ENCODE data around the gene TMTC2. TPM values are rescaled to one million over a fixed set of nuclear protein-coding genes. Genes with fewer than 3 reads are reported as not detected.

TMTC2 gene
- total RNA-seq, 1 donor from 2014 or later: 25.5 TPM

- no peak overlapping the region for H3K9ac ChIP-seq
- peak overlapping the region; percentile 87 for H3K27ac ChIP-seq
- DNase-seq (ENCODE audit: low spot score): peak; percentile 9
- H3K9me3 Mint-ChIP-seq: no peaks in the 10 kb centered on the region
- H4K20me1 ChIP-seq (ENCODE audit: low read depth): peaks cover 12% of the 10 kb centered on the region
- no peaks in the 10 kb centered on the region for H3K27me3 ChIP-seq
- H3K36me3 ChIP-seq: peaks cover 2% of the 10 kb centered on the region
- H3F3A ChIP-seq (ENCODE audit: low read depth): peaks cover 31% of the 10 kb centered on the region
- no peak overlapping the region for H2AFZ ChIP-seq (replicated peaks)
- TF ChIP-seq CTCF (IDR thresholded peaks at IDR 0.05) (no peak), EZH2 (IDR thresholded peaks at IDR 0.05) (no peak), EZH2phosphoT487 (IDR thresholded peaks at IDR 0.05) (no peak)
- peaks cover 7% of the 10 kb centered on the region for H3K79me2 ChIP-seq (ENCODE audit: low read depth)
- H3K4me3 Mint-ChIP-seq: peak overlapping the region; percentile 41
- H3K4me1 Mint-ChIP-seq: peaks cover 24% of the 10 kb centered on the region
- peak overlapping the region; percentile 87 for H3K27ac Mint-ChIP-seq
- H3K4me2 ChIP-seq: peak overlapping the region; percentile 64
- no peaks in the 10 kb centered on the region for H3K9me3 ChIP-seq (ENCODE audit: low read depth)
- H3K4me1 ChIP-seq: peaks cover 26% of the 10 kb centered on the region
- peak overlapping the region; percentile 21 for H3K4me3 ChIP-seq
- H3K27me3 Mint-ChIP-seq (ENCODE audit: insufficient read depth, low read depth): peaks cover 4% of the 10 kb centered on the region
- H3K36me3 Mint-ChIP-seq: peaks cover 15% of the 10 kb centered on the region
Measured at GRCh38 chr12:82857911-82858533, 171.3 kb downstream of the TMTC2 start.

DNA sequence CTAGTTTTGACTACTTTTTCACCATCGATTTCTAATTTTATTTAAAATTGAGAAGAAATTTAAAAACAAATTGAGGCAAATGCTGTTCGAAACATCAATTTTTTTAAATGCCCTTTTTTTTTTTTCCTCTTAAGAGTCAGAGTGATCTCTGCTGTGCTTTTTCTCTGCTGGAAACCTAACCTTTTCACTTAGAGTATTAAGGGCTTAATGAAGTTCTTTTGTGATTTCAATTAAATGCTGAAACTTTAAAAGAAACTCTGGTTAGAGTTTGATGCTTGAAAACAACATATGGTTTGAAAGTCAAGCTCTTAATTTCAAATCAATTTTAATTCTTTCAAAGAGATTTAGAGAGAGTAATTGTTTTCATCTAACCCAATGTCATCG is 171.8 kb downstream of the TMTC2 start:
- H4K20me1 ChIP-seq (ENCODE audit: low read depth): peaks cover 12% of the 10 kb centered on the region
- H3K27me3 ChIP-seq: no peaks in the 10 kb centered on the region
- peaks cover 5% of the 10 kb centered on the region for H3K27me3 Mint-ChIP-seq (ENCODE audit: insufficient read depth, low read depth)
- H3K27ac Mint-ChIP-seq: peak overlapping the region; percentile 87
- H3K4me1 Mint-ChIP-seq: peaks cover 24% of the 10 kb centered on the region
- DNase-seq (ENCODE audit: low spot score): peak; percentile 28
- H3K27ac ChIP-seq: peak overlapping the region; percentile 87
- H3K9me3 ChIP-seq (ENCODE audit: low read depth): no peaks in the 10 kb centered on the region
- H3K36me3 Mint-ChIP-seq: peaks cover 15% of the 10 kb centered on the region
- H3K9ac ChIP-seq: no peak overlapping the region
- TF ChIP-seq EZH2phosphoT487 (IDR thresholded peaks at IDR 0.05): no peak
- no peak for TF ChIP-seq CTCF (IDR thresholded peaks at IDR 0.05)
- TF ChIP-seq EZH2 (IDR thresholded peaks at IDR 0.05): no peak
- H3K4me3 Mint-ChIP-seq: no peak overlapping the region
- H3K79me2 ChIP-seq (ENCODE audit: low read depth): peaks cover 7% of the 10 kb centered on the region
- peaks cover 26% of the 10 kb centered on the region for H3K4me1 ChIP-seq
- peak overlapping the region; percentile 64 for H3K4me2 ChIP-seq
- H3K9me3 Mint-ChIP-seq: no peaks in the 10 kb centered on the region
- peaks cover 31% of the 10 kb centered on the region for H3F3A ChIP-seq (ENCODE audit: low read depth)
- H2AFZ ChIP-seq (replicated peaks): no peak overlapping the region
- peaks cover 2% of the 10 kb centered on the region for H3K36me3 ChIP-seq
- peak overlapping the region; percentile 21 for H3K4me3 ChIP-seq

GRCh38 chr12:82862069-82862841 is 175.5 kb downstream of the TMTC2 start:
- peaks cover 17% of the 10 kb centered on the region for H3K4me1 ChIP-seq
- Mint-ChIP-seq H3K36me3 (peaks cover 16% of the 10 kb centered on the region), H3K9me3 (peaks cover 4% of the 10 kb centered on the region), H3K4me1 (peaks cover 33% of the 10 kb centered on the region), H3K27me3 (ENCODE audit: insufficient read depth, low read depth) (peaks cover 5% of the 10 kb centered on the region), H3K4me3 (no peak overlapping the region), H3K27ac (no peak overlapping the region)
- no peak for DNase-seq (ENCODE audit: low spot score)
- no peaks in the 10 kb centered on the region for H3K36me3 ChIP-seq
- H3K79me2 ChIP-seq (ENCODE audit: low read depth): peaks cover 11% of the 10 kb centered on the region
- H2AFZ ChIP-seq (replicated peaks): no peak overlapping the region
- H3K4me2 ChIP-seq: no peak overlapping the region
- peaks cover 24% of the 10 kb centered on the region for H3F3A ChIP-seq (ENCODE audit: low read depth)
- no peak overlapping the region for H3K9ac ChIP-seq
- H3K27me3 ChIP-seq: no peaks in the 10 kb centered on the region
- no peaks in the 10 kb centered on the region for H3K9me3 ChIP-seq (ENCODE audit: low read depth)
- H3K4me3 ChIP-seq: no peak overlapping the region
- no peak overlapping the region for H3K27ac ChIP-seq
- H4K20me1 ChIP-seq (ENCODE audit: low read depth): peaks cover 12% of the 10 kb centered on the region
- TF ChIP-seq CTCF (IDR thresholded peaks at IDR 0.05) (no peak), EZH2 (IDR thresholded peaks at IDR 0.05) (no peak), EZH2phosphoT487 (IDR thresholded peaks at IDR 0.05) (no peak)
